Activated T-helper 1 cell treated with anti-CD3 and anti-CD28 coated beads, Interleukin-12 subunit alpha, Interleukin-12 subunit beta, Interleukin-2, Interleukin-4 antibody, amounts not matched to agents 30 ng/mL and 10 ng/mL and 1 ng/mL, durations not matched to agents 14 hours and 24 hours and 36 hours (primary cell): ENCODE results near the gene GSE1. TPM values are rescaled to one million over a fixed set of nuclear protein-coding genes. Genes with fewer than 3 reads are reported as not detected.

Experiments used
- DNase-seq: peaks from one replicate; pipeline ENCODE4 v3.0.0; 2021; ENCODE audit warnings: low spot score
- H3K27ac Mint-ChIP-seq: one replicate; pipeline ENCODE4 v1.8.0; 2021; ENCODE audit warnings: mild to moderate bottlenecking, mixed read lengths
- H3K27me3 Mint-ChIP-seq: one replicate; pipeline ENCODE4 v1.8.0; 2022; ENCODE audit warnings: mild to moderate bottlenecking, moderate library complexity, mixed read lengths; ENCODE audit not compliant: insufficient read depth
- H3K36me3 Mint-ChIP-seq: one replicate; pipeline ENCODE4 v1.8.0; 2021; ENCODE audit warnings: low read depth, mixed read lengths
- H3K4me1 Mint-ChIP-seq: one replicate; pipeline ENCODE4 v1.8.0; 2021; ENCODE audit warnings: low read depth, mixed read lengths
- H3K4me3 Mint-ChIP-seq: one replicate; pipeline ENCODE4 v1.8.0; 2021; ENCODE audit warnings: mild to moderate bottlenecking, moderate library complexity, mixed read lengths
- H3K9me3 Mint-ChIP-seq: one replicate; pipeline ENCODE4 v1.8.0; 2021; ENCODE audit warnings: mixed read lengths
- intact Hi-C: fragments of 100-400 bp; cut with micrococcal nuclease; formaldehyde crosslinking; loops from one replicate; pipeline ENCODE4 v1.15.1; 2024
- total RNA-seq: library from RNA; stranded (reverse); gene quantifications from 2 replicates; pipeline ENCODE4 v1.2.3, GENCODE V29; 2022

The GSE1 gene
- total RNA-seq, 1 donor from 2014 or later = 35.2 TPM

DNA sequence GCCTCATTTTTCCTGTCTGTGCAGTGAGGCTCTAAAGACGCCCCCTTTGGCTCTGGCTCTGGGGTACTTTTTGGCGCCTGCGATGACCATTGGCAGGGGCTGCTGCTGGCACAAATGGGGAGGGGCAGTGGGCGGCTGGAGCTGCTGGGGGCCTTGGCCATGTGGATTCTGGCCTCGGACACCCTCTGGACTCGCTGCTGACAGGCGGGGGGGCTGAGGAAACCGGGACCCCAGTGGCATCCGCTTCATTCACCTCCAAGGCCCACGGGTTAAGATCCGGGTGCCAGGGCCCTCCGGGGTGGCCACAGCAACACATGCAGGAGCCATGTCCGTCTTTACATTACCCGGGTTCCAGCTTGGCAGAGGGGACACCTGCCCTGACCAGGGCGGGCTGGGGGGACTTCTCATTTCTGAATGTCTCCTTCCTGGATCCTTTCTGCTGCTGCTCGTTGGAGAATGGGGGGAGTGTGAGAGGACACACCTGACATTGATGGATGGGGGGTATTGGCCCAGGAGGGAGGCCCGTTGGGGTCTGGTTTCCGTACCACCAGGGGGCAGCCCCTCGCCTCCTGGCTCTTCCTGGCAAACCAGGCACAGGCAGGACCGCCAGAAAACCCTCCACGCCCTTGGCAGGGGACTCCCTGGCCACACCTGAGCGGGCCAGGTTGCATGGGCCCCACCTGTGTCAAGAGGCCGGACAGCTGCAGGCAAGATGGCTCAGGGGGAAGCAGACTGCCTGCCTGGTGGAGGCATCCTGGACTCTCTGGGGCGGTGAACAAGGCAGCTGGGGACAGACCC is 21.8 kb downstream of the GSE1 start:
- Mint-ChIP-seq H3K4me3 (no peak overlapping the region), H3K27me3 (no peaks in the 10 kb centered on the region), H3K27ac (no peak overlapping the region), H3K4me1 (no peaks in the 10 kb centered on the region), H3K9me3 (peaks cover 2% of the 10 kb centered on the region), H3K36me3 (no peaks in the 10 kb centered on the region)
- no peak for DNase-seq
- intact Hi-C loops = no loop called here

DNA sequence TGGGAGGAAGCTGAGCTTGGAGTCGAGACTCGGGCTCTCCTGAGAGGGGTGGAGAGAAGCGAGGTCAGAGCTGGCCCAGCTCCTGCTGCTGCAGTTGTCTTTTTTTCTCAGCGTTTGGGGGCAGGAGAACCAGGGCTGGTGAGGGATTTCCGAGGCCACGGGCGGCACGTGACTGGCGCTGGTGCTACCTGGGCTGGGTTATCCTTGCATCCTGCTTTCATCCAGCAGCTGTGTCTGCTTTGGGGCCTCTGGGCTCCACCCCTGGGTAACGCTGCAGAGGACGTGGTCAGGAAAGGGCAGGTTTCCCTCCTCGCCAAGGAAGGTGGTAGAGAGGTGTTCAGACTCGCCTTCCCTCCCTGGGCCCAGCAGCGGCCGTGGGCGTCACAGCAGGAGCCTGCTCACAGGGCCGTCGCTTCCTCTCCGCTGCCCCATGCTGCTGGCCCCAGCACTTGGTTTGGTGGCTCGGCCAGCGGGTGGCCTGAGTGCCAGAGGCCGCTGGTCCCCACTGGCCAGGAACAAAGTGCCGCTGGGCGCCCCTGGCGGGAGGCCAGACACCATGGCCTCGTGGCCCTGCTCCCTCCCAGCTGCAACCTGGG is 22.5 kb downstream of the GSE1 start:
- H3K9me3 Mint-ChIP-seq = no peaks in the 10 kb centered on the region
- no peak overlapping the region for H3K4me3 Mint-ChIP-seq
- H3K27ac Mint-ChIP-seq = no peak overlapping the region
- no peaks in the 10 kb centered on the region for H3K4me1 Mint-ChIP-seq
- DNase-seq = no peak
- H3K27me3 Mint-ChIP-seq = no peaks in the 10 kb centered on the region
- H3K36me3 Mint-ChIP-seq = no peaks in the 10 kb centered on the region
- intact Hi-C loops = no loop called here

DNA sequence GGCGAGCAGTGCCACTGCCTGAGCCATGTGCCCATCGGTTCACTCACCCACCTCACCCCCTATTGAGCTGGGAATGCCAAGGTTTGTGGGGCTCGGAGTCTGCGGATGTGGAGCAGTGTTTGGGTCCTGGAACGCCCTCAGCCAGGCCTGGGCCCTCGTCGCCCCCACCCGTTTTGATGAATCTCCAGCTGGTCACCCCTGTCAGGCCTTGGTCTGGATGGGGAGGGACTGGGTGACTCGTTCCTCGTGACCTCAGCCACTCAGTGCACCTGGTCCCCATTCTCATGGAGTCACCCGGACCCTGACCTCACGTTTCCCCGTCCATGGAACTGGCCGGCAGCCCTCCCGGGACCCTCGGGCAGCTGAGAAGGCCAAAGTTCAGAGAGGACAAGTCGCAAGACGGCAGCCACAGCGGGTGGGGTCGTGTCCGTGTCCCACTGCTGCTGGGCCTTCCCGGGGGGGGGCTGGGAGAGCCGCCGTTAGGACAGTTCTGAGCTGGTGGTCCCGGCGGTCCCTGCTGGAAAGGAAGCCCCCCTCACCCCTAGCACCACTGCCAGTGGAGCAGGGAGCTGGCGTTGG is 23.2 kb downstream of the GSE1 start:
- no peaks in the 10 kb centered on the region for H3K9me3 Mint-ChIP-seq
- no peaks in the 10 kb centered on the region for H3K36me3 Mint-ChIP-seq
- DNase-seq = no peak

GRCh38 chr16:85637061-85637807 is 24.1 kb downstream of the GSE1 start:
- intact Hi-C loops = no loop called here
- DNase-seq = no peak
- H3K27ac Mint-ChIP-seq = no peak overlapping the region
- H3K36me3 Mint-ChIP-seq = no peaks in the 10 kb centered on the region
- H3K9me3 Mint-ChIP-seq = no peaks in the 10 kb centered on the region
- H3K4me3 Mint-ChIP-seq = no peak overlapping the region
- no peaks in the 10 kb centered on the region for H3K4me1 Mint-ChIP-seq
- H3K27me3 Mint-ChIP-seq = no peaks in the 10 kb centered on the region

More for the DNA sequence above, 23.2 kb downstream of the GSE1 start:
- Mint-ChIP-seq H3K4me3 (no peak overlapping the region), H3K4me1 (no peaks in the 10 kb centered on the region), H3K27me3 (no peaks in the 10 kb centered on the region), H3K27ac (no peak overlapping the region)
- intact Hi-C loops = no loop called here

- Mint-ChIP-seq H3K36me3 (no peaks in the 10 kb centered on the region), H3K4me1 (no peaks in the 10 kb centered on the region), H3K4me3 (no peak overlapping the region), H3K27me3 (no peaks in the 10 kb centered on the region), H3K9me3 (no peaks in the 10 kb centered on the region), H3K27ac (no peak overlapping the region)
- DNase-seq = no peak
- intact Hi-C loops = no loop called here
These were observed 24.9 kb downstream of the GSE1 start for GRCh38 chr16:85637808-85638647.

- H3K27me3 Mint-ChIP-seq = no peaks in the 10 kb centered on the region
- no peaks in the 10 kb centered on the region for H3K36me3 Mint-ChIP-seq
- no peak for DNase-seq
- no peak overlapping the region for H3K27ac Mint-ChIP-seq
- intact Hi-C loops = no loop called here
- H3K4me3 Mint-ChIP-seq = no peak overlapping the region
- H3K9me3 Mint-ChIP-seq = no peaks in the 10 kb centered on the region
- H3K4me1 Mint-ChIP-seq = no peaks in the 10 kb centered on the region
These were observed 25.7 kb downstream of the GSE1 start for GRCh38 chr16:85638695-85639409.

DNA sequence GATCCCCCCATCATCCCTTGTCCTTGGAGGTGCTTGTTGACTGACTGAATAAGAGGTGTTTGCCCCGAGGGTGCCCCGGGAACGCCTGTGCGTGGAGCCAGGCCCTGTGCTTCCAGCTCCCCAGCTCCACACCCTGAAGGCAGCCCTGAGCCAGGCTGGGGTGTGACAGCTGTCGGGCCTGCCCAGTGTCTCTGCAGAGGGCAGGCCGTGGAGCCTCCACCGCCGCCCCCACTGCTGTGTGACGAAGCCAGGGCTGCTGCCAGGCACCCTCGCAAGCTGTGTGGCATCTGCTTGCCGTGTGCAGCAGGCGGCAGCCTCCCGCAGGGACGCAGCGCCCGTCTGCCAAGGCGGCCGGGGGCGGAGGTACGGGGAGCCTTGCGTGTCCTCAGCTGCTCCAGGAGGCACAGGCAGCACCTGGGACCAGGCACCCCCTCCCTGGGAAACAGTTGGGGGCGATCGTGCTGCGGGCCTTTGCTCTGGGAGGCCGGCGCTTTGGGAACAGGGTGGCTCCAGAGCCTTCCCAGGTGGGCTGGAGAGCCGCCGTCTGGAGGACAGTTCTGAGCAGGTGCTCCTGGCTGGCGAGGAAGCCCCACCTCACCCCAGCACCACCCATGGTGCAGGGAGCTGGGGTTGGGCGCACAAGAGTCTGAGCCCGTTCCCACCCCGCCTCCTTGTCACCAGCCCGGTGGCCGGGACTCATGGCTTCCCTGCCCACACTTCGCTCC is 26.6 kb downstream of the GSE1 start:
- Mint-ChIP-seq H3K27ac (no peak overlapping the region), H3K4me3 (no peak overlapping the region), H3K27me3 (no peaks in the 10 kb centered on the region), H3K9me3 (no peaks in the 10 kb centered on the region), H3K4me1 (no peaks in the 10 kb centered on the region), H3K36me3 (no peaks in the 10 kb centered on the region)
- DNase-seq = no peak
- intact Hi-C loops = no loop called here

GRCh38 chr16:85640254-85640558 is 27.1 kb downstream of the GSE1 start:
- no peaks in the 10 kb centered on the region for H3K27me3 Mint-ChIP-seq
- H3K36me3 Mint-ChIP-seq = no peaks in the 10 kb centered on the region
- DNase-seq = no peak
- no peak overlapping the region for H3K27ac Mint-ChIP-seq
- H3K4me3 Mint-ChIP-seq = no peak overlapping the region
- no peaks in the 10 kb centered on the region for H3K4me1 Mint-ChIP-seq
- H3K9me3 Mint-ChIP-seq = no peaks in the 10 kb centered on the region
- intact Hi-C loops = no loop called here

DNA sequence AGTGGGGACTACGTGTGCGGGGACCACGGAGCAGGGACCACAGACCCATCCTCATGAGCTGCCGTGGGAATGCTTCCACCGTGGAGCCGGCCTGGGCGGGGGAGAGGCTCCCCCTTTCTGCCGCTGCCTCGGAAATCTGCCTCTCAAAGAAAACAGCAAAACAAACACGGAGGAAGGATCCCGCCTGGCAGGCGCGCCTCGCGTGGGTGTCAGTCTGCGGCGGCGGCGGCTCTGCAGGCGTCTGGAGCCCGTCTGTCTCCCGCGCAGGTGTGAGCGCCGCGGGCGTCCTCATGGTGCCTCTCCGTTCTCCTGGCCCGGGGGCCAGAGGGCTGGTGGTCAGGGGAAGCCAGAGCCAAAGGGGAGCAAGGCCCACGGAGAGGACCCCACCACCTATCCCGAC is 27.5 kb downstream of the GSE1 start:
- no peaks in the 10 kb centered on the region for H3K4me1 Mint-ChIP-seq
- DNase-seq = no peak
- no peaks in the 10 kb centered on the region for H3K36me3 Mint-ChIP-seq
- intact Hi-C loops = no loop called here
- H3K4me3 Mint-ChIP-seq = no peak overlapping the region
- no peak overlapping the region for H3K27ac Mint-ChIP-seq
- H3K9me3 Mint-ChIP-seq = no peaks in the 10 kb centered on the region
- no peaks in the 10 kb centered on the region for H3K27me3 Mint-ChIP-seq

DNA sequence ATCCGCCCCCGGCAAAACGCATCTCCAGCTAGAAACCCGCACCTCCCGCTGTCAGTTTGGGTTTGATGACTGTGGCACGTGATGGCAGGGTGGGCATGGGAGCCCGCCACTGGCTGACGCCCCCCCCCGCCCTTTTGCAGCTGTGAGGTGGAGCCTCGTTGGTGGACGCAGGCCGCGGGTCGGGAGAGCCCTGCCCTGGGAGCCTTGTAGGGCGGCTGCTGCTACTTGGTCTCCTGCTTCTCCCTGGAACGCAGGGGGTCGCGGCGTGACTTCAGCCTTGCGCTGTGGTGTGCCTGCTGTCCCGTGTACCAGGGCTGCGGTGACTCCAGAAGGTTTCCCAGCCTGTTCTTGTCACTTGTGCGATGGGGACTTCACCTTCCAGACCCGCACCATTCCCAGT is 28.2 kb downstream of the GSE1 start:
- no peaks in the 10 kb centered on the region for H3K27me3 Mint-ChIP-seq
- DNase-seq = no peak
- intact Hi-C loops = no loop called here
- H3K4me3 Mint-ChIP-seq = no peak overlapping the region
- no peaks in the 10 kb centered on the region for H3K4me1 Mint-ChIP-seq
- H3K9me3 Mint-ChIP-seq = no peaks in the 10 kb centered on the region
- no peak overlapping the region for H3K27ac Mint-ChIP-seq
- H3K36me3 Mint-ChIP-seq = no peaks in the 10 kb centered on the region

DNA sequence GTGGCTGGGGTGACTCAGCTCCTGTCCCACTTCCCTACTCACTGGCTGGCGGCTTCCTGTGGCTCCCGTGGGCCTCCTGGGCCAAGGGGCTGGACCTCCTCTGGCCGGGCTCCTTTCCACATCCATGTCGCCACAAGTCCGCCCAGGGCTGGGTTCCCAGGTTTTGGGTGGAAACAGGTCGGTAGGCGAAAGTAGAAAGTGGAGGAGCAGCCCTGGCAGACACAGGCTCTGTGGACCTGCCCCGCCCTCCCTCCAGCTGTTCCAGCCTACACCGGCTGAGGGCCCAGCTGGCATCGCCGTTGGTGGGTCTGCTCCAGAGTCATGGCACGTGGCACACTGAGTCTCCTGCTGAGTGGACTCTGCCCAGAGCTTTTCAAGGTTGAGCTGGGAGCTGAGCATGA is 28.7 kb downstream of the GSE1 start:
- intact Hi-C loops = no loop called here
- no peaks in the 10 kb centered on the region for H3K4me1 Mint-ChIP-seq
- no peak overlapping the region for H3K27ac Mint-ChIP-seq
- H3K36me3 Mint-ChIP-seq = no peaks in the 10 kb centered on the region
- DNase-seq = no peak
- H3K4me3 Mint-ChIP-seq = no peak overlapping the region
- H3K9me3 Mint-ChIP-seq = no peaks in the 10 kb centered on the region
- no peaks in the 10 kb centered on the region for H3K27me3 Mint-ChIP-seq
